Body of pancreas (tissue), 4 donors: ENCODE data around the gene PDE6H. TPM values are rescaled to one million over a fixed set of nuclear protein-coding genes. Genes with fewer than 3 reads are reported as not detected.

Experiments used
- ATAC-seq: fragments of 150-250 bp; one replicate; pipeline ENCODE4 v1.9.1; 2016
- DNase-seq, 4 donors: peaks; one replicate each; pipeline ENCODE4 v3.0.0-alpha.2; 2019
- H3K27ac ChIP-seq, 4 donors: fragments of 200-600 bp; sonication (generic); 1 replicate in 3 of 4; 2 replicates in 1 of 4; pipeline versions ENCODE4 v1.5.1 to v1.6.1; 2016 to 2019; ENCODE audit warnings: mild to moderate bottlenecking in 1 of 4, mixed read lengths in 1 of 4, moderate library complexity in 1 of 4
- H3K27me3 ChIP-seq, 2 donors: fragments of 200-600 bp; sonication (generic); one replicate each; pipeline ENCODE4 v1.6.0; 2016; ENCODE audit warnings: mild to moderate bottlenecking in 1 of 2
- H3K36me3 ChIP-seq, 2 donors: fragments of 200-600 bp; sonication (generic); replicated peaks in 1 of 2; 2 replicates each; pipeline ENCODE4 v1.5.1; 2016; ENCODE audit warnings: low read depth in 2 of 2; ENCODE audit not compliant: insufficient read depth in 1 of 2
- H3K4me1 ChIP-seq: fragments of 200-600 bp; sonication (generic); one replicate; pipeline ENCODE4 v1.6.0; 2016
- H3K4me3 ChIP-seq, 2 donors: fragments of 200-600 bp; sonication (generic); 1 replicate in 1 of 2; 2 replicates in 1 of 2; pipeline ENCODE4 v1.5.1; 2016 to 2019
- H3K9me3 ChIP-seq, 3 donors: fragments of 200-600 bp; sonication (generic); 1 replicate in 2 of 3; 2 replicates in 1 of 3; pipeline ENCODE4 v1.5.1; 2016
- POLR2A ChIP-seq, 3 donors: fragments of 450-650 bp; IDR thresholded peaks; one replicate each; pipeline ENCODE4 v1.6.1; 2016; ENCODE audit warnings: antibody characterized with exemption in 3 of 3, mild to moderate bottlenecking in 2 of 3
- WGBS, 2 donors: methylation state at CpG; one replicate each; pipeline ENCODE4 v1.1.5; 2017; 5-methylcytosine and 5-hydroxymethylcytosine counted together
- intact Hi-C: fragments of 100-400 bp; cut with DNase I; formaldehyde crosslinking; loops from one replicate; pipeline ENCODE4 v1.15.1; 2023
- total RNA-seq, 2 donors: library from RNA; depleted of rRNA; stranded (reverse); fragments of >200 nt; gene quantifications; one replicate each; pipeline ENCODE4 v1.1.0, GENCODE V29; 2016
- TF ChIP-seq, protein P1 (sequence below), 7 experiments: fragments of 450-650 bp in 4 of 7; fragments of 200-600 bp in 3 of 7; sonication (generic) in 3 of 7; IDR thresholded peaks; one replicate each; pipeline ENCODE4 v1.5.1; 2016 to 2019; ENCODE audit warnings: antibody characterized with exemption in 7 of 7

PDE6H gene
- total RNA-seq, 2 donors from 2014 or later, result not detected

GRCh38 chr12:14986449-14986848 is 13.6 kb downstream of the PDE6H start:
- 41 to 45% methylated on average over 4 of the region's 4 CpGs for WGBS, 2 donors
- intact Hi-C loops, result no loop called here

GRCh38 chr12:14988035-14988434 is 15.2 kb downstream of the PDE6H start:
- Histone ChIP-seq H3K9me3 (no peaks in the 10 kb centered on the region), H3K27ac (no peak overlapping the region), H3K36me3 (no peaks in the 10 kb centered on the region), H3K4me1 (no peaks in the 10 kb centered on the region), H3K27me3 (no peaks in the 10 kb centered on the region), H3K4me3 (no peak overlapping the region)
- TF ChIP-seq, protein P1, sequence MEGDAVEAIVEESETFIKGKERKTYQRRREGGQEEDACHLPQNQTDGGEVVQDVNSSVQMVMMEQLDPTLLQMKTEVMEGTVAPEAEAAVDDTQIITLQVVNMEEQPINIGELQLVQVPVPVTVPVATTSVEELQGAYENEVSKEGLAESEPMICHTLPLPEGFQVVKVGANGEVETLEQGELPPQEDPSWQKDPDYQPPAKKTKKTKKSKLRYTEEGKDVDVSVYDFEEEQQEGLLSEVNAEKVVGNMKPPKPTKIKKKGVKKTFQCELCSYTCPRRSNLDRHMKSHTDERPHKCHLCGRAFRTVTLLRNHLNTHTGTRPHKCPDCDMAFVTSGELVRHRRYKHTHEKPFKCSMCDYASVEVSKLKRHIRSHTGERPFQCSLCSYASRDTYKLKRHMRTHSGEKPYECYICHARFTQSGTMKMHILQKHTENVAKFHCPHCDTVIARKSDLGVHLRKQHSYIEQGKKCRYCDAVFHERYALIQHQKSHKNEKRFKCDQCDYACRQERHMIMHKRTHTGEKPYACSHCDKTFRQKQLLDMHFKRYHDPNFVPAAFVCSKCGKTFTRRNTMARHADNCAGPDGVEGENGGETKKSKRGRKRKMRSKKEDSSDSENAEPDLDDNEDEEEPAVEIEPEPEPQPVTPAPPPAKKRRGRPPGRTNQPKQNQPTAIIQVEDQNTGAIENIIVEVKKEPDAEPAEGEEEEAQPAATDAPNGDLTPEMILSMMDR (IDR thresholded peaks at IDR 0.05), result no peak
- no peak for TF ChIP-seq POLR2A (IDR thresholded peaks at IDR 0.05)
- WGBS, 2 donors, result 81 to 85% methylated on average over 3 of the region's 3 CpGs
- DNase-seq, result no peak
- no peak for ATAC-seq
- intact Hi-C loops, result no loop called here

More at GRCh38 chr12:14986449-14986848, 13.6 kb downstream of the PDE6H start:
- no peaks in the 10 kb centered on the region for H3K27me3 ChIP-seq
- TF ChIP-seq POLR2A (IDR thresholded peaks at IDR 0.05), result no peak
- TF ChIP-seq, protein P1 (IDR thresholded peaks at IDR 0.05), result peak in 5 of 7 experiments; percentile 8 to 59 (median 52)
- no peak overlapping the region for H3K27ac ChIP-seq
- no peaks in the 10 kb centered on the region for H3K9me3 ChIP-seq
- no peaks in the 10 kb centered on the region for H3K36me3 ChIP-seq
- DNase-seq, result no peak
- no peak overlapping the region for H3K4me3 ChIP-seq
- ATAC-seq, result no peak
- no peaks in the 10 kb centered on the region for H3K4me1 ChIP-seq

GRCh38 chr12:14989790-14990189 is 16.9 kb downstream of the PDE6H start:
- intact Hi-C loops, result no loop called here
- Histone ChIP-seq H3K36me3 (no peaks in the 10 kb centered on the region), H3K27me3 (no peaks in the 10 kb centered on the region), H3K27ac (no peak overlapping the region), H3K4me1 (no peaks in the 10 kb centered on the region), H3K4me3 (no peak overlapping the region), H3K9me3 (no peaks in the 10 kb centered on the region)
- WGBS, 2 donors, result 14 to 43% methylated on average over 1 of the region's 1 CpG
- TF ChIP-seq, protein P1 (IDR thresholded peaks at IDR 0.05), result no peak
- no peak for TF ChIP-seq POLR2A (IDR thresholded peaks at IDR 0.05)
- DNase-seq (no peak), ATAC-seq (no peak)

DNA sequence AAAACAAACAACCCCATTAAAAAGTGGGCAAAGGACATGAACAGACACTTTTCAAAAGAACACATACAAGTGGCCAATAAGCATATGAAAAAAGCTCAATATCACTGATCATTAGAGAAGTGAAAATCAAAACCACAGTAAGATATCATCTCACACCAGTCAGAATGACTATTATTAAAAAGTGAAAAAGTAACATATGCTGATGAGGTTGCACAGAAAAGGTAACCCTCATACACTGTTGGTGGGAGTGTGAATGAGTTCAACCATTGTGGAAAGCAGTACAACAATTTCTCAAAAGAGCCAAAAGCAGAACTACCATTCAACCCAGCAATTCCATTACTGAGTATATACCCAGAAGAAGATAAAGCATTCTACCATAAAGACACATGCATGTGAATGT is 18.2 kb downstream of the PDE6H start:
- intact Hi-C loops, result no loop called here
- no peak for DNase-seq
- Histone ChIP-seq H3K9me3 (no peaks in the 10 kb centered on the region), H3K4me1 (no peaks in the 10 kb centered on the region), H3K4me3 (no peak overlapping the region), H3K27ac (no peak overlapping the region), H3K36me3 (no peaks in the 10 kb centered on the region), H3K27me3 (no peaks in the 10 kb centered on the region)
- TF ChIP-seq, protein P1 (IDR thresholded peaks at IDR 0.05), result no peak
- TF ChIP-seq POLR2A (IDR thresholded peaks at IDR 0.05), result no peak
- no peak for ATAC-seq

DNA sequence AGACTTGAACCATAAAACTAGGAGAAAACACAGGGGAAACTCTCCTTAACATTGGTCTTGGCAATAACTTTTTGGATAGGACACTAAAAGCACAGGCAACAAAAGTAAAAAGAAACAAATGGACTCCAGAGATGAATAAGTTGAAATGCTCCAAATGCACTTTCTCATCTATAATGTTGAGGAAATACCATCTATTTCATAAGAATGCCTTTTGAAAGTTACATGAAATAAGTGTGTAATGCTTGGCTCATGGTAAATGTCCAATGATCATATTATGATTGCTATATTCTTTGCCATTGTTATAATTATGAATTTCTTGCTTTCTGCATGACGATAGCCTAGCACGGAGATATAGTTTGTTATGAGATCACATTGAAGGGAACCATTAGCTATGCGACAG is 19.8 kb downstream of the PDE6H start:
- H3K9me3 ChIP-seq, result no peaks in the 10 kb centered on the region
- H3K36me3 ChIP-seq, result no peaks in the 10 kb centered on the region
- no peak for DNase-seq
- intact Hi-C loops, result no loop called here
- WGBS, 2 donors, result 87 to 96% methylated on average over 3 of the region's 3 CpGs
- no peak overlapping the region for H3K27ac ChIP-seq
- no peak for ATAC-seq
- no peaks in the 10 kb centered on the region for H3K27me3 ChIP-seq
- H3K4me1 ChIP-seq, result no peaks in the 10 kb centered on the region
- TF ChIP-seq POLR2A (IDR thresholded peaks at IDR 0.05), result no peak
- TF ChIP-seq, protein P1 (IDR thresholded peaks at IDR 0.05), result no peak
- no peak overlapping the region for H3K4me3 ChIP-seq
